IMR-90 (cell line): ENCODE data around the gene PACSIN2. TPM values are rescaled to one million over a fixed set of nuclear protein-coding genes. Genes with fewer than 3 reads are reported as not detected.

ENCODE experiments used
- ATAC-seq: fragments of 200-7000 bp; cut with Tn5 transposase; 2 replicates; pipeline ENCODE4 v1.9.1; 2020; ENCODE audit warnings: low read depth, mild to moderate bottlenecking, moderate library complexity
- BruUV-seq: library from RNA; stranded (reverse); fragments of 400-500 nt; replicated peaks from 2 replicates; lab custom pipeline; 2021; lab: Mats Ljungman, UMichigan
- CTCF ChIA-PET: fragments of 300-600 bp; formaldehyde crosslinking; extraction: SDS; loops from one replicate; lab custom pipeline; 2021; ENCODE audit warnings: antibody characterized with exemption; lab: Yijun Ruan, JAX
- POLR2A ChIA-PET: fragments of 300-600 bp; sonication (Branson Sonifier 250); formaldehyde crosslinking; loops from one replicate; lab custom pipeline; 2022; ENCODE audit warnings: antibody characterized with exemption; ENCODE audit not compliant: unreplicated experiment; lab: Charles Lee
- DNase-seq: peaks from one replicate; pipeline ENCODE4 v3.0.0; 2013
- H2AFZ ChIP-seq: replicated peaks from 2 replicates; pipeline ENCODE3; 2013; ENCODE audit warnings: low read length, mild to moderate bottlenecking; ENCODE audit not compliant: poor library complexity
- H2AK5ac ChIP-seq: 2 replicates; pipeline ENCODE4 v1.6.1; 2013; ENCODE audit warnings: low read depth, low read length, inconsistent platforms
- H2AK9ac ChIP-seq: replicated peaks from 2 replicates; pipeline ENCODE3; 2013; ENCODE audit warnings: mild to moderate bottlenecking, low read depth, low read length, moderate library complexity; ENCODE audit not compliant: poor library complexity
- H2BK120ac ChIP-seq: 2 replicates; pipeline ENCODE4 v1.6.1; 2013; ENCODE audit warnings: low read depth, low read length, inconsistent platforms
- H2BK15ac ChIP-seq: 3 replicates; pipeline ENCODE4 v1.6.1; 2013; ENCODE audit warnings: low read depth, low read length, inconsistent platforms
- H2BK20ac ChIP-seq: 2 replicates; pipeline ENCODE4 v1.6.1; 2013; ENCODE audit warnings: low read depth, mild to moderate bottlenecking, inconsistent platforms, low read length, moderate library complexity
- H2BK5ac ChIP-seq: 2 replicates; pipeline ENCODE4 v1.6.1; 2013; ENCODE audit warnings: mild to moderate bottlenecking, low read depth, low read length, inconsistent platforms; ENCODE audit not compliant: poor library complexity, severe bottlenecking
- H3K14ac ChIP-seq: replicated peaks from 2 replicates; pipeline ENCODE4 v1.6.1; 2013; ENCODE audit warnings: low read depth, low read length, inconsistent platforms
- H3K18ac ChIP-seq: 2 replicates; pipeline ENCODE4 v1.6.1; 2013; ENCODE audit warnings: low read depth, low read length, control low read depth
- H3K23ac ChIP-seq: 2 replicates; pipeline ENCODE4 v1.6.1; 2013; ENCODE audit warnings: low read depth, low read length, inconsistent platforms
- H3K27ac ChIP-seq: 2 replicates; pipeline ENCODE4 v1.5.1; 2013; ENCODE audit warnings: mild to moderate bottlenecking, control low read depth, low read length; ENCODE audit not compliant: insufficient read depth
- H3K27me3 ChIP-seq: 2 replicates; pipeline ENCODE4 v1.6.1; 2013; ENCODE audit warnings: low read length; ENCODE audit not compliant: control insufficient read depth, insufficient read depth
- H3K36me3 ChIP-seq: 2 replicates; pipeline ENCODE4 v1.6.1; 2013; ENCODE audit warnings: low read length, mixed read lengths; ENCODE audit not compliant: control insufficient read depth, insufficient read depth
- H3K4ac ChIP-seq: 2 replicates; pipeline ENCODE4 v1.6.1; 2013; ENCODE audit warnings: low read depth, low read length, inconsistent platforms
- H3K4me1 ChIP-seq: 2 replicates; pipeline ENCODE4 v1.6.1; 2013; ENCODE audit warnings: low read length, mixed read lengths; ENCODE audit not compliant: control insufficient read depth, insufficient read depth
- H3K4me2 ChIP-seq: 2 replicates; pipeline ENCODE4 v1.6.1; 2013; ENCODE audit warnings: low read depth, mild to moderate bottlenecking, control low read depth, low read length, moderate library complexity
- H3K4me3 ChIP-seq: 2 replicates; pipeline ENCODE4 v1.5.1; 2013; ENCODE audit warnings: low read depth, mild to moderate bottlenecking, control low read depth, low read length, moderate library complexity; ENCODE audit not compliant: insufficient read depth
- H3K56ac ChIP-seq: 2 replicates; pipeline ENCODE4 v1.6.1; 2013; ENCODE audit warnings: low read length, inconsistent platforms; ENCODE audit not compliant: insufficient read depth; ENCODE audit errors: extremely low read depth
- H3K79me1 ChIP-seq, 2 experiments: 2 replicates each; pipeline ENCODE4 v1.6.1; 2013; ENCODE audit warnings: low read length in 2 of 2, inconsistent platforms in 1 of 2, low read depth in 1 of 2
- H3K9ac ChIP-seq: 2 replicates; pipeline ENCODE4 v1.6.1; 2013; ENCODE audit warnings: low read depth, low read length, control low read depth
- H3K9me1 ChIP-seq: 2 replicates; pipeline ENCODE4 v1.6.1; 2013; ENCODE audit warnings: low read length, inconsistent platforms; ENCODE audit not compliant: insufficient read depth
- H3K9me3 ChIP-seq: 2 replicates; pipeline ENCODE4 v1.6.1; 2013; ENCODE audit warnings: low read length; ENCODE audit not compliant: control insufficient read depth, insufficient read depth
- H4K20me1 ChIP-seq: 2 replicates; pipeline ENCODE4 v1.6.1; 2013; ENCODE audit warnings: low read length, inconsistent platforms; ENCODE audit not compliant: insufficient read depth
- H4K5ac ChIP-seq: 2 replicates; pipeline ENCODE4 v1.6.1; 2013; ENCODE audit warnings: mild to moderate bottlenecking, low read depth, low read length, control low read depth
- H4K8ac ChIP-seq, 2 experiments: 2 replicates each; pipeline ENCODE4 v1.6.1; 2013; ENCODE audit warnings: low read depth in 2 of 2, low read length in 2 of 2, control low read depth in 1 of 2, inconsistent platforms in 1 of 2
- H4K91ac ChIP-seq: 2 replicates; pipeline ENCODE4 v1.6.1; 2013; ENCODE audit warnings: low read depth, low read length, inconsistent platforms; ENCODE audit not compliant: insufficient read depth
- CEBPB ChIP-seq: IDR thresholded peaks from 2 replicates; pipeline ENCODE4 v1.6.1; 2012; ENCODE audit warnings: low read depth, low read length, improper control_type of control experiment
- FOS ChIP-seq: fragments of 150-350 bp; IDR thresholded peaks from 2 replicates; pipeline ENCODE4 v1.6.1; 2016; ENCODE audit warnings: low read depth, low read length
- MXI1 ChIP-seq: IDR thresholded peaks from 2 replicates; pipeline ENCODE4 v1.6.1; 2012; ENCODE audit warnings: low read depth, mild to moderate bottlenecking, low read length, moderate library complexity, borderline replicate concordance
- SMC3 ChIP-seq: fragments of 150-350 bp; IDR thresholded peaks from 2 replicates; pipeline ENCODE4 v1.6.1; 2016; ENCODE audit warnings: low read depth, mild to moderate bottlenecking, antibody characterized with exemption, low read length, moderate library complexity
- WGBS, 2 experiments: methylation state at CpG; one replicate each; pipeline versions ENCODE4 v1.1.5 to v1.1.7; 2013; ENCODE audit warnings: missing lambda C conversion rate in 2 of 2; ENCODE audit not compliant: insufficient read length in 1 of 2; ENCODE audit errors: extremely low coverage in 2 of 2; 5-methylcytosine and 5-hydroxymethylcytosine counted together
- dilution Hi-C: fragments of 300-500 bp; cut with HindIII; formaldehyde crosslinking; loops from one replicate; pipeline ENCODE4 v1.14.3; 2018; ENCODE audit warnings: low sequenced_read_pairs; ENCODE audit not compliant: unreplicated experiment
- in situ Hi-C: fragments of 300-500 bp; cut with MboI; formaldehyde crosslinking; loops from 3 replicates; pipeline ENCODE4 v1.14.3; 2019; ENCODE audit warnings: low sequenced_read_pairs, inconsistent platforms, mixed read lengths
- intact Hi-C: fragments of 100-400 bp; cut with micrococcal nuclease; formaldehyde crosslinking; loops from 2 replicates; pipeline ENCODE4 v1.10.0; 2022
- polyA plus RNA-seq, 3 experiments: library from polyadenylated mRNA; depleted of rRNA; stranded (reverse); fragments of >200 nt; gene quantifications; 2 replicates each; pipeline ENCODE4 v1.2.3, GENCODE V29; 2012; ENCODE audit warnings: low replicate concordance in 1 of 3
- total RNA-seq: library from RNA; depleted of rRNA; stranded (reverse); fragments of >200 nt; gene quantifications from 2 replicates; pipeline ENCODE4 v1.2.3, GENCODE V29; 2012

Gene PACSIN2
- total and polyA plus RNA-seq, 2 of the 4 experiments (the other 2 are of a cell fraction) = 85.0 to 118 TPM

- no peak overlapping the region for H4K8ac ChIP-seq
- TF ChIP-seq MXI1 = no peak
- no peak for TF ChIP-seq SMC3
- TF ChIP-seq CEBPB = no peak
- no peak for TF ChIP-seq FOS
Observed at GRCh38 chr22:42964994-42965699, 49.8 kb downstream of the PACSIN2 start.

More at GRCh38 chr22:42964994-42965699, 49.8 kb downstream of the PACSIN2 start:
- H3K4me1 ChIP-seq = peaks cover 18% of the 10 kb centered on the region
- no peak overlapping the region for H2BK15ac ChIP-seq
- 44% methylated on average over 3 of the region's 6 CpGs; no CpG with 5 or more reads in 1 of the 2 experiments for WGBS, 2 experiments
- peak overlapping the region; percentile 49; the same call in 1 of the 2 replicates for H3K23ac ChIP-seq
- 0 out of 2 replicates have a peak overlapping the region, but pooled peaks have one; percentile 21 for H2AK5ac ChIP-seq
- intact Hi-C loops (no loop called here), in situ Hi-C loops (no loop called here), dilution Hi-C loops (no loop called here)
- no peak overlapping the region for H3K27ac ChIP-seq
- H3K4ac ChIP-seq = no peak overlapping the region
- no peak overlapping the region for H3K56ac ChIP-seq
- H3K4me3 ChIP-seq = no peak overlapping the region
- peaks cover 6% of the 10 kb centered on the region for H3K36me3 ChIP-seq
- peaks cover 38% of the 10 kb centered on the region for H3K9me1 ChIP-seq
- H2AK9ac ChIP-seq = no peak overlapping the region
- H2BK5ac ChIP-seq = no peak overlapping the region
- H3K14ac ChIP-seq = no peak overlapping the region
- no peak overlapping the region for H2AFZ ChIP-seq
- ChIA-PET CTCF (interaction anchor here (1.1 kb wide), 1 partner anchor 13 kb away, joined by 3 read pairs; no protein-coding TSS in a partner anchor), POLR2A (no interaction called here)
- no peak overlapping the region for H4K91ac ChIP-seq
- DNase-seq (peak; percentile 45), ATAC-seq (no peak)
- no peak overlapping the region for H2BK20ac ChIP-seq
- peaks cover 39 to 93% of the 10 kb centered on the region in 2 experiments for H3K79me1 ChIP-seq
- H3K9me3 ChIP-seq = no peaks in the 10 kb centered on the region
- H3K4me2 ChIP-seq = no peak overlapping the region
- no peak overlapping the region for H4K5ac ChIP-seq
- H3K9ac ChIP-seq = no peak overlapping the region
- H4K20me1 ChIP-seq = peaks cover 61% of the 10 kb centered on the region
- H2BK120ac ChIP-seq = no peak overlapping the region
- H3K27me3 ChIP-seq = no peaks in the 10 kb centered on the region
- H3K18ac ChIP-seq = no peak overlapping the region
- BruUV-seq = no TSS peak
